HEK293 (cell line): ENCODE results near the gene FBN2.

Source experiments
- CTCF ChIA-PET: fragments of 350-600 bp; formaldehyde crosslinking; extraction: SDS; loops from one replicate; lab custom pipeline; 2021; ENCODE audit warnings: antibody characterized with exemption; lab: Yijun Ruan, JAX
- POLR2A ChIA-PET: fragments of 300-600 bp; formaldehyde crosslinking; extraction: SDS; loops from one replicate; lab custom pipeline; 2020; ENCODE audit warnings: antibody characterized with exemption, inconsistent platforms; lab: Yijun Ruan, JAX
- H3K27ac ChIP-seq: fragments of 200-500 bp; sonication (Bioruptor generic); 2 replicates; pipeline ENCODE4 v1.5.1; 2014; ENCODE audit warnings: low read depth, low read length, control low read depth, inconsistent platforms; ENCODE audit errors: extremely low read depth
- H3K36me3 ChIP-seq, 2 experiments: fragments of 200-500 bp in 1 of 2; sonication (Bioruptor generic) in 1 of 2; 1 replicate in 1 of 2; 2 replicates in 1 of 2; pipeline ENCODE4 v1.5.1; 2014 to 2017; ENCODE audit warnings: inconsistent platforms in 2 of 2, low read length in 2 of 2; ENCODE audit not compliant: control insufficient read depth in 2 of 2, insufficient read depth in 1 of 2
- H3K4me1 ChIP-seq: fragments of 200-500 bp; sonication (Bioruptor generic); 2 replicates; pipeline ENCODE4 v1.5.1; 2014; ENCODE audit warnings: mild to moderate bottlenecking, low read length, inconsistent platforms; ENCODE audit not compliant: control insufficient read depth, insufficient read depth
- H3K4me3 ChIP-seq: 2 replicates; pipeline ENCODE4 v1.5.1; 2011; ENCODE audit warnings: low read depth, mild to moderate bottlenecking, control low read depth, low read length, moderate library complexity
- H3K9me3 ChIP-seq: fragments of 200-500 bp; sonication (Bioruptor generic); 2 replicates; pipeline ENCODE4 v1.5.1; 2014; ENCODE audit warnings: low read depth, low read length, inconsistent platforms; ENCODE audit not compliant: control insufficient read depth, insufficient read depth
- OSR2 ChIP-seq: fragments of 450-650 bp; formaldehyde crosslinking; IDR thresholded peaks from 2 replicates; pipeline ENCODE4 v1.5.1; 2016; ENCODE audit warnings: missing biosample characterization, missing genetic modification characterization
- YY2 ChIP-seq: fragments of 450-650 bp; formaldehyde crosslinking; IDR thresholded peaks from 2 replicates; pipeline ENCODE4 v1.5.1; 2016; ENCODE audit warnings: missing biosample characterization, missing genetic modification characterization
- ZBTB48 ChIP-seq: fragments of 450-650 bp; formaldehyde crosslinking; IDR thresholded peaks from 2 replicates; pipeline ENCODE4 v1.5.1; 2016; ENCODE audit warnings: missing biosample characterization, missing genetic modification characterization
- ZBTB6 ChIP-seq: fragments of 450-650 bp; formaldehyde crosslinking; IDR thresholded peaks from 2 replicates; pipeline ENCODE4 v1.5.1; 2017; ENCODE audit warnings: missing biosample characterization, missing genetic modification characterization
- ZFP37 ChIP-seq: fragments of 450-650 bp; formaldehyde crosslinking; IDR thresholded peaks from 2 replicates; pipeline ENCODE4 v1.5.1; 2016; ENCODE audit warnings: missing biosample characterization, missing genetic modification characterization
- ZIC2 ChIP-seq: fragments of 450-650 bp; formaldehyde crosslinking; IDR thresholded peaks from 2 replicates; pipeline ENCODE4 v1.5.1; 2016; ENCODE audit warnings: missing biosample characterization, missing genetic modification characterization
- ZNF10 ChIP-seq: fragments of 450-650 bp; formaldehyde crosslinking; IDR thresholded peaks from 2 replicates; pipeline ENCODE4 v1.5.1; 2017; ENCODE audit warnings: missing biosample characterization, missing genetic modification characterization
- ZNF112 ChIP-seq: fragments of 450-650 bp; formaldehyde crosslinking; IDR thresholded peaks from 2 replicates; pipeline ENCODE4 v1.5.0; 2017; ENCODE audit warnings: missing biosample characterization, missing genetic modification characterization
- ZNF133 ChIP-seq: fragments of 450-650 bp; formaldehyde crosslinking; IDR thresholded peaks from 2 replicates; pipeline ENCODE4 v1.5.1; 2016; ENCODE audit warnings: missing biosample characterization, missing genetic modification characterization
- ZNF174 ChIP-seq: fragments of 450-650 bp; formaldehyde crosslinking; IDR thresholded peaks from 2 replicates; pipeline ENCODE4 v1.5.0; 2017; ENCODE audit warnings: missing biosample characterization, mild to moderate bottlenecking, missing genetic modification characterization
- ZNF311 ChIP-seq: fragments of 450-650 bp; formaldehyde crosslinking; IDR thresholded peaks from 2 replicates; pipeline ENCODE4 v1.5.1; 2017; ENCODE audit warnings: missing biosample characterization, missing genetic modification characterization, borderline replicate concordance
- ZNF324 ChIP-seq: fragments of 450-650 bp; formaldehyde crosslinking; IDR thresholded peaks from 2 replicates; pipeline ENCODE4 v1.5.1; 2016; ENCODE audit warnings: missing biosample characterization, missing genetic modification characterization
- ZNF404 ChIP-seq: fragments of 450-650 bp; formaldehyde crosslinking; IDR thresholded peaks from 2 replicates; pipeline ENCODE4 v1.5.1; 2017; ENCODE audit warnings: missing biosample characterization, missing genetic modification characterization
- ZNF433 ChIP-seq: fragments of 450-650 bp; formaldehyde crosslinking; IDR thresholded peaks from 2 replicates; pipeline ENCODE4 v1.5.1; 2016; ENCODE audit warnings: missing biosample characterization, missing genetic modification characterization, low read depth
- ZNF513 ChIP-seq: fragments of 450-650 bp; IDR thresholded peaks from 2 replicates; pipeline ENCODE4 v1.5.1; 2018; ENCODE audit warnings: missing biosample characterization, missing genetic modification characterization
- ZNF549 ChIP-seq: fragments of 450-650 bp; IDR thresholded peaks from 2 replicates; pipeline ENCODE4 v1.5.1; 2018; ENCODE audit warnings: missing biosample characterization, missing genetic modification characterization, mild to moderate bottlenecking, inconsistent platforms, moderate library complexity
- ZNF555 ChIP-seq: fragments of 450-650 bp; formaldehyde crosslinking; conservative IDR thresholded peaks from 2 replicates; pipeline ENCODE4 v1.5.1; 2017; ENCODE audit warnings: missing biosample characterization, mild to moderate bottlenecking, missing genetic modification characterization, inconsistent platforms
- ZNF610 ChIP-seq: fragments of 450-650 bp; formaldehyde crosslinking; IDR thresholded peaks from 2 replicates; pipeline ENCODE4 v1.5.1; 2016; ENCODE audit warnings: missing biosample characterization, missing genetic modification characterization, borderline replicate concordance
- ZNF621 ChIP-seq: fragments of 450-650 bp; formaldehyde crosslinking; IDR thresholded peaks from 2 replicates; pipeline ENCODE4 v1.5.1; 2017; ENCODE audit warnings: missing biosample characterization, missing genetic modification characterization
- ZNF76 ChIP-seq: fragments of 450-650 bp; formaldehyde crosslinking; IDR thresholded peaks from 2 replicates; pipeline ENCODE4; 2016; ENCODE audit warnings: low read depth, missing biosample characterization, missing genetic modification characterization, borderline replicate concordance
- ZSCAN5A ChIP-seq: fragments of 450-650 bp; formaldehyde crosslinking; IDR thresholded peaks from 2 replicates; pipeline ENCODE4 v1.5.1; 2016; ENCODE audit warnings: missing biosample characterization, missing genetic modification characterization

FBN2 gene

GRCh38 chr5:128475693-128476092 lies 62.4 kb downstream of the FBN2 start:
- H3K4me1 ChIP-seq, result peaks cover 9% of the 10 kb centered on the region
- POLR2A ChIA-PET, result no interaction called here
- no peak overlapping the region for H3K4me3 ChIP-seq
- no peaks in the 10 kb centered on the region for H3K9me3 ChIP-seq
- no peak overlapping the region for H3K27ac ChIP-seq
- no peaks in the 10 kb centered on the region for H3K36me3 ChIP-seq
- CTCF ChIA-PET, result no interaction called here
- TF ChIP-seq ZNF555 (tag by site-specific recombination) (no peak), ZBTB6 (tag by site-specific recombination) (no peak), OSR2 (tag by site-specific recombination) (no peak), ZFP37 (no peak), ZNF610 (tag by site-specific recombination) (no peak)

- peaks cover 0 to 10% of the 10 kb centered on the region in 2 experiments; a peak in 1 of 3 replicates for H3K36me3 ChIP-seq
- H3K4me3 ChIP-seq, result no peak overlapping the region
- no peak overlapping the region for H3K27ac ChIP-seq
- ChIA-PET CTCF (no interaction called here), POLR2A (no interaction called here)
- TF ChIP-seq ZIC2 (tag by site-specific recombination), result no peak
- no peak for TF ChIP-seq ZNF324 (tag by site-specific recombination)
- TF ChIP-seq ZNF174 (tag by site-specific recombination), result no peak
- TF ChIP-seq ZNF76 (tag by site-specific recombination), result no peak
- peaks cover under 1% of the 10 kb centered on the region for H3K4me1 ChIP-seq
- H3K9me3 ChIP-seq, result no peaks in the 10 kb centered on the region
Measured at GRCh38 chr5:128472919-128473318, 65.1 kb downstream of the FBN2 start.

GRCh38 chr5:128472036-128472435 lies 66.0 kb downstream of the FBN2 start:
- H3K4me3 ChIP-seq, result no peak overlapping the region
- peaks cover 0 to 10% of the 10 kb centered on the region in 2 experiments; a peak in 1 of 3 replicates for H3K36me3 ChIP-seq
- no peak for TF ChIP-seq ZNF112
- no peak for TF ChIP-seq ZNF404
- no peak for TF ChIP-seq ZNF549
- TF ChIP-seq ZNF621 (tag by site-specific recombination), result no peak
- TF ChIP-seq ZSCAN5A (tag by site-specific recombination), result no peak
- no peak for TF ChIP-seq ZNF311 (tag by site-specific recombination)
- no peak for TF ChIP-seq ZNF10 (tag by site-specific recombination)
- TF ChIP-seq ZFP37, result no peak
- no peak for TF ChIP-seq ZNF513 (tag by site-specific recombination)
- no peak for TF ChIP-seq YY2 (tag by site-specific recombination)
- no peak for TF ChIP-seq ZBTB48 (tag by site-specific recombination)
- no peak for TF ChIP-seq ZNF133 (tag by site-specific recombination)
- no peak for TF ChIP-seq ZNF433 (tag by site-specific recombination)
- ChIA-PET POLR2A (no interaction called here), CTCF (no interaction called here)
- H3K9me3 ChIP-seq, result no peaks in the 10 kb centered on the region
- H3K27ac ChIP-seq, result no peak overlapping the region
- H3K4me1 ChIP-seq, result no peaks in the 10 kb centered on the region
